Measurements from ENCODE around the gene DPH6.

DPH6 gene

GRCh38 chr15:35466476-35466875, 79.5 kb downstream of the DPH6 start (continued):
- no peak for TF ChIP-seq CREB5 (CRISPR knock-in tag; IDR thresholded peaks at IDR 0.05; ENCODE audit: low read depth)

GRCh38 chr15:35465783-35466182, 80.2 kb downstream of the DPH6 start:
- TF ChIP-seq ZNF565 (CRISPR knock-in tag; conservative IDR thresholded peaks at IDR 0.05; ENCODE audit: low read depth), result no peak
- TF ChIP-seq PATZ1 (CRISPR knock-in tag; IDR thresholded peaks at IDR 0.05; ENCODE audit: borderline replicate concordance), result no peak
- TF ChIP-seq ZFP30 (CRISPR knock-in tag; IDR thresholded peaks at IDR 0.05), result no peak
- TF ChIP-seq ISL1 (CRISPR knock-in tag; IDR thresholded peaks at IDR 0.05), result no peak
- TF ChIP-seq ZNF8 (CRISPR knock-in tag; IDR thresholded peaks at IDR 0.05), result no peak
- TF ChIP-seq TCF4 (CRISPR knock-in tag; IDR thresholded peaks at IDR 0.05; ENCODE audit: borderline replicate concordance), result no peak
- no peak for TF ChIP-seq OSR1 (CRISPR knock-in tag; IDR thresholded peaks at IDR 0.05)
- TF ChIP-seq PPARA (CRISPR knock-in tag; IDR thresholded peaks at IDR 0.05; ENCODE audit: borderline replicate concordance), result no peak
- no peak for TF ChIP-seq CSRNP3 (CRISPR knock-in tag; IDR thresholded peaks at IDR 0.05)
- no peak for ATAC-seq

GRCh38 chr15:35460616-35461015, 85.3 kb downstream of the DPH6 start:
- no peak for ATAC-seq
- TF ChIP-seq PATZ1 (CRISPR knock-in tag; IDR thresholded peaks at IDR 0.05; ENCODE audit: borderline replicate concordance) (no peak), ARNTL (CRISPR knock-in tag; IDR thresholded peaks at IDR 0.05; ENCODE audit: borderline replicate concordance, low read depth) (no peak), ZNF565 (CRISPR knock-in tag; conservative IDR thresholded peaks at IDR 0.05; ENCODE audit: low read depth) (no peak), GLIS3 (CRISPR knock-in tag; IDR thresholded peaks at IDR 0.05) (no peak), ZC3H10 (CRISPR knock-in tag; IDR thresholded peaks at IDR 0.05) (no peak), BACH2 (CRISPR knock-in tag; IDR thresholded peaks at IDR 0.05; ENCODE audit: borderline replicate concordance) (no peak), CSDC2 (CRISPR knock-in tag; IDR thresholded peaks at IDR 0.05) (no peak), ESRRG (CRISPR knock-in tag; IDR thresholded peaks at IDR 0.05) (no peak), ZNF8 (CRISPR knock-in tag; IDR thresholded peaks at IDR 0.05) (no peak), POU6F1 (CRISPR knock-in tag; IDR thresholded peaks at IDR 0.05; ENCODE audit: borderline replicate concordance, low read depth) (no peak), SNAI2 (CRISPR knock-in tag; IDR thresholded peaks at IDR 0.05) (no peak)

- no peak for TF ChIP-seq TSHZ2 (CRISPR knock-in tag; IDR thresholded peaks at IDR 0.05)
- no peak for ATAC-seq
These were observed 87.6 kb downstream of the DPH6 start for GRCh38 chr15:35458176-35458856.
